GM18498 (cell line): Measurements from ENCODE around the gene PCK2.

Experiments used
- ATAC-seq: cut with Tn5 transposase; IDR thresholded peaks from one replicate; pipeline ENCODE4 v1.9.1; 2021; ENCODE audit warnings: mild to moderate bottlenecking, moderate library complexity; ENCODE audit not compliant: unreplicated experiment

The PCK2 gene

GRCh38 chr14:24060984-24061913 lies 32.9 kb upstream of the PCK2 start:
- ATAC-seq, result no peak

GRCh38 chr14:24062216-24062980 lies 31.7 kb upstream of the PCK2 start:
- no peak for ATAC-seq

DNA sequence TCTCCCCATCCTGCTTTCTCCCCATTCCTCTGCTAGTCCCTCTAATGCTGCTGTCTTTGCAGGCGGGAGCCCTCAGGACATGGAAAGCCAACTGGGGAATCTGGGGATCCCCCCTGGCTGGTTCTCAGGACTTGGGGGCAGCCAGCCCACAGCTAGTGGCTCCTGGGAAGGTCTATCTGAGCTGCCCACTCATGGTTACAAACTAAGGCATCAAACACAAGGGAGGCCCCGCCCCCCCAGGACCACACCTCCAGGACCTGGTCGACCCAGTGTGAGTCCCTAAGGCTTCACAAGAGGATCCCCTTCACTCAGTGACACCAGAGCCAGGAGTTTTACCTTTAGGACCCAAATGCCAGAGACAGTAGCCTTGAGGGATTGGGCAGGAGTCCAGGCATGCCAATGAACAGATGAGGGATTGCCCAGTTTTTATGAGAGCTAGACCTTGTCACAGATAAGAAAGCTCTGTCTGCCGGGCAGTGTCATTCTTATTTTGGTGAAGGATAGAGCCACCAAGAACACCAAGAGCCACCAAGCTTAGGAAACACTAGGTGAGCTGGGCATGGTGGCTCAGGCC lies 30.8 kb upstream of the PCK2 start:
- ATAC-seq, result no peak

DNA sequence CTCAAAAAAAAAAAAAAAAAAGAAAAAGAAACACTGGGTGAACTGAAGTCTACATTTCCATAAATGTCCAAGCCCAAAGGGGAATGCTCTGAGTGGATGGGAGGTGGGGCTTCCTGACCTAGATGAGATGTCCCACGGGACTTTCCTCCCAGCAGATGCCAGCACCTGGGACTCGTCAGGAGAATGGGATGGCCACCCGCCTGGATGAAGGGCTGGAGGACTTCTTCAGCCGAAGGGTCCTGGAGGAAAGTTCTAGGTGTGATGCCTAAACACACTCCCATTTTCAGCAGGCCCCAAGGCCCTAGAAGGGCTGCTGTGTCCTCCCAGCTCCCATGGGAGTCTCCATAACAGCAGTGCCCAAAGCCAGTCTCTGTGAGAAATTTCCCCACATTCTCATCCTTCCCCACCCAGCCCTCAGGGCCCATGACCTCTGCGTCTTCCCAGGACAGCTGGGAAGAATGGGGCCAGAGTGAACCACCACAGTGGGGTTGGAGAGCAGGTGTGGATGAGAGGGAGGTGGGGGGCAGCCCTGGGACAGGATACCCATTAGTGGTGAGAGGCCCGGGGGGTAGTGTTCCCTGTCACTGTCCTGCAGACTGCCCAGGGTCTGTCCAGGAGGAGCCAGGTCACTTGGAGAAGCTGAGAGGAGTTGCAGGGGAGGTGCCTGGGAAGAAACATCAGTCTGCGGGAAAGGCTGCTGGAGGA lies 29.9 kb upstream of the PCK2 start:
- ATAC-seq, result no peak

DNA sequence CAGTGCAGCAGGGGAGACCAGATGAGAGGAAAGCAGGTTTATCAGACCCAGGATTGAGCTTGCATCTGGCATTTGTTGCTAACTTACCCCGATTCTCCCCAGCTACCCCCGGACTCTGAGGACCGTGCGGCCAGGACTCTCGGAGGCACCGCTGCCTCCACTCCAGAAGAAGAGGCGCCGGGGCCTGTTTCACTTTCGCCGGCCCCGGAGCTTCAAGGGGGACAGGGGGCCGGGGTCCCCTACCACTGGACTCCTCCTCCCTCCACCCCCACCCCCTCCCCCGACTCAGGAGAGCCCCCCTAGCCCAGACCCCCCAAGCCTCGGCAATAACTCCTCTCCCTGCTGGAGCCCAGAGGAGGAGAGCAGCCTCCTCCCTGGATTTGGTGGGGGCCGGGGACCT lies 29.3 kb upstream of the PCK2 start:
- ATAC-seq, result no peak

DNA sequence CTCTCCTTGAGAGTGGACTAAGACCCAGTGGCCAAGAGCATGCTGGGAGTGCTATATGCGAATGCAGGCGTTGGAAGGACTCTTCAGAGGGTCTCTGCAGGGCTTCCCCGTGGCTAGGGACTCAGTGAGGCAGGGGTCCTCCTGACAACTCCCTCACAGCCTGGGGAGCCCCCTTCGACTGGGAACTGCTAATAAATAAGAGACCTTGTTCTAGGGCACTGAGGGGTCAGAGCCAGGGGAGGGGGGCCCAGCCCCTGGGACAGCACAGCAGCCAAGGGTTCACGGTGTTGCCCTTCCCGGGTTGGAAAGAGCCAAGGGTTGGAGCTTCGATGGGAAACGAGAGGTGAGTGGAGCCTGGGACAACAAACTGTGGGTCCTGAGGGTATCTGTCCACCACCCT lies 28.7 kb upstream of the PCK2 start:
- ATAC-seq, result no peak

DNA sequence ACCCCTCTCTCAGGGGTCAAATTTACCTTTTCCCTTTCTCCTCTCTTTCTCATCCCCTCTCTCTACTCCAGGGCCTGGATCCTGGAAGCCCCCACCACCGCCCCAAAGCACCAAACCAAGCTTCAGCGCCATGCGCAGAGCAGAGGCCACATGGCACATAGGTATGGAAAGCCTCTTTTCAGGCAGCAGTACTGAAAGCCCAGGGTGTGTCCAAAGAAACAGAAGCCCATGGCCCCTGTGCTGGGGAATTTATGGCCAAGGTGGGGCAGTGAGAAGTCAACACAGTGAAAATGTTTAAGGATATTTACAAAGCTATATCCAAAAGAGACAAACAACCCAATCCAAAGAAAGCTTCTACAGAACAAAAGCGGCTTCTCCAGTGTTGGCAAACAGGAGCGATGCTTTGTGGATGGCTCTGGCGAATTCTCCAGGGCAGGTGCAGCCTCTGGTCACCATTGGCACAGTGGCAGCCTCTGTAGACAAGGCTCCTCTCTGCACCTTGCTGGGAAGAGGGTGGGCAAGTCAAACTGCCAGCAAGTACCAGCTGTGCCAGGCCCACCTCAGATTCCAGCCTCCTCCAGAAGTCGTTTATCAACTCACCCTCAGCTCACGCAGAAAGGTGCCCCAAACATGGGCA lies 27.5 kb upstream of the PCK2 start:
- ATAC-seq, result no peak

- no peak for ATAC-seq
Measured at GRCh38 chr14:24067133-24068082, 26.7 kb upstream of the PCK2 start.

DNA sequence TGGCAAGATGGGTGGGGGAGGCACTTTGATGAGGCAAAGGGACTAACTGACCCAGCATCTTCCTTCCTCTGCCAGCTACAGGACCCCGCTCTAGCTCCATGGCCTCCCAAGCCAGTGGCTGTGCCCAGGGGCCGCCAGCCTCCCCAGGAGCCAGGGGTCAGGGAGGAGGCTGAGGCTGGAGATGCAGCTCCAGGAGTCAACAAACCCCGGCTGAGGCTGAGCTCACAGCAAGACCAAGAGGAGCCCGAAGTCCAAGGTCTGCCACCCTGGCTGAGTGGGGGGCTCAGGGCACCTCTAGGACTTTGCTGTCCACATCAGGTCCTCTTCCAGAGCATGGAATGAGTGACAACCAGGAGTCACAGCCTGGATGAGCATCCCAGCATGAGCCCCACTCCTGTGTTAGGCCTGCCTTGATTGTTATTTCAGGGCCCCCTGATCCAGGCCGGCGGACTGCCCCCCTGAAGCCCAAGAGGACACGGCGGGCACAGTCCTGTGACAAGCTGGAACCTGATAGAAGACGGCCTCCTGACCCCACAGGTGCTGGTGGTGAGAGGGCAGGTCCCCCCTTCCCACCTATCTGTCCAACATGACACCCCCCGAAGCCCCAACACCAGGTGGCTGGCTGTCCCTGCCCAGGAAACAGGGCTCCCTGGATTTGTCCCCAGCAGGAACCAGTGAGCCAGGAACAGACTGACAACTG lies 25.2 kb upstream of the PCK2 start:
- no peak for ATAC-seq

- no peak for ATAC-seq
Measured at GRCh38 chr14:24069411-24069735, 24.7 kb upstream of the PCK2 start.

GRCh38 chr14:24070285-24071143 lies 23.6 kb upstream of the PCK2 start:
- ATAC-seq, result no peak

- no peak for ATAC-seq
Measured at GRCh38 chr14:24071144-24071697, 22.9 kb upstream of the PCK2 start, which contains the start of gene CPNE6. CPNE6 (plus strand) TSS chr14:24071562; CDS start chr14:24072937, 1,375 bp downstream.

DNA sequence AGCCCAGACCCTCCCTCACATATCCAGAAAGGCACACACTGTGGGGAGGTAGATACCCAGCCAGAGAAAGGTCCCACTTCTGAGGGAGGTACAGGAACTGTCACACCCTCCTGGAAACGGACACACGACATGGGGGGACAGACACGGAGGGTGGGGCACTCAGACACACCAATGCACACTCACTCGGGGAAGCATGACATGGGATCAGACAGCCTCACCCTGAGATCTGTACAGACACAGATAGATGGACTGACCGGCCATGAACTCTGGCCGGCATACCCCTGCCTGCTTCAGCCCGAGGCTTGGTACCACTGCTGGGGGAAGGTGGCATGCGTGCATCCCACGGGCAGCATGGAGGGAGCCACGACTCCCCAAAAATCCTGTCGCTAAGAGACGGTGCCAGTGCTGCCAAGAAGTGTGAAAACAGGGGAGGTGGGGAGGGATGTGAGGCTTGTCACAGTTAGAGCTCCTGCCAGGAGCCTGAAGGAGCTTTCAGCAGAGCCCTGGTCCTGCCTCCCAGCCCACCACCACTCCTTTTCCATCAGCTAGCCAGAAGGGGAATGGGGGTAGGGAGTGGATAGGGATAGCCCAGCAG lies 22.2 kb upstream of the PCK2 start:
- no peak for ATAC-seq

DNA sequence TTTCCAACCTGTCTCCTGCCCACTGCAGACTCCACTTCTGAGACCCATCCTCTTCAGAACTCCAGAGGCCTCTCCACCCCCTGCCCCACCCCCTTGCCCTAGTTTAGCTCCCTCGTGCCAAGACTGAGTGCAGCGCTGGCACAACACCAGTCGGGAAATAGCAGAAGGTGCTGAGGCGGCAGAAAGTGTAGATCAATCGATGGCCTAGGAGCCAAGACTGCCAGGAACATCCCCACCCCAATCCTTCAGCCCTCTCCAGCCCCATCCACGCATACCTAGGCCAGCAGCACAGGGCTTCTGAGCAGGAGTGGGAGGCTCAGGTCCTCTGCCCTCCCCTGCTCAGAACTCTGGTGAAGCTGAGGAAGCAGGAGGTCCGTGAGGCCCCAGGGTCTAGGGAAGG lies 21.7 kb upstream of the PCK2 start:
- no peak for ATAC-seq

- ATAC-seq, result no peak
Measured at GRCh38 chr14:24072881-24073877, 20.9 kb upstream of the PCK2 start.
